K562 (cell line): ENCODE measurements around the gene ATG4C. TPM values are rescaled to one million over a fixed set of nuclear protein-coding genes. Genes with fewer than 3 reads are reported as not detected.

Experiments used
- ATAC-seq: fragments of 200-7000 bp; cut with Tn5 transposase; 3 replicates; pipeline ENCODE4 v1.9.1; 2020; ENCODE audit warnings: moderate library complexity
- BruUV-seq: library from RNA; stranded (reverse); fragments of 400-500 nt; replicated peaks from 2 replicates; lab custom pipeline; 2021; lab: Mats Ljungman, UMichigan
- CTCF ChIA-PET: fragments of 300-600 bp; formaldehyde crosslinking; extraction: SDS; loops from one replicate; lab custom pipeline; 2021; ENCODE audit warnings: low intra/inter-chr PET ratio; lab: Yijun Ruan, JAX
- POLR2A ChIA-PET: fragments of 300-600, 350-650 bp; sonication (Branson Sonifier 250); formaldehyde crosslinking; extraction: SDS; loops from one replicate; lab custom pipeline; 2021; ENCODE audit warnings: antibody characterized with exemption, inconsistent platforms; lab: Yijun Ruan, JAX
- DNase-seq, 4 experiments: peaks; one replicate each; pipeline versions ENCODE4 v3.0.0 to v3.0.0-alpha.2; 2011 to 2018; ENCODE audit warnings: low spot score in 3 of 4, mixed read lengths in 3 of 4; ENCODE audit errors: extremely low read depth in 1 of 4
- FAIRE-seq: peaks from 2 replicates; lab custom pipeline; 2011; peaks lifted over from hg19 to GRCh38; lab: Jason Lieb, UNC
- H2AFZ ChIP-seq: 2 replicates; pipeline ENCODE4 v1.6.0; 2011; ENCODE audit warnings: low read depth, low read length, control low read depth, inconsistent platforms
- H3K27ac ChIP-seq: fragments of 200-600 bp; 3 replicates; pipeline ENCODE4 v1.8.0; 2011; ENCODE audit warnings: low read depth, mild to moderate bottlenecking, control low read depth, inconsistent platforms, low read length, moderate library complexity, mixed read lengths; ENCODE audit errors: extremely low read depth
- H3K27me3 ChIP-seq, 2 experiments: fragments of 300-600 bp in 1 of 2; 2 replicates in 1 of 2; 3 replicates in 1 of 2; pipeline versions ENCODE4 v1.6.0 to v1.8.0; 2011; ENCODE audit warnings: inconsistent platforms in 2 of 2, low read length in 2 of 2, mild to moderate bottlenecking in 1 of 2, mixed read lengths in 1 of 2, moderate library complexity in 1 of 2; ENCODE audit not compliant: control insufficient read depth in 2 of 2, insufficient read depth in 2 of 2
- H3K36me3 ChIP-seq: fragments of 300-600 bp; 3 replicates; pipeline ENCODE4 v1.8.0; 2011; ENCODE audit warnings: mild to moderate bottlenecking, low read length, inconsistent platforms; ENCODE audit not compliant: control insufficient read depth, insufficient read depth
- H3K4me1 ChIP-seq, 2 experiments: fragments of 200-600 bp in 1 of 2; replicated peaks in 1 of 2; 2 replicates in 1 of 2; 3 replicates in 1 of 2; pipeline versions ENCODE4 v1.5.1 to v1.8.0; 2011; ENCODE audit warnings: inconsistent platforms in 2 of 2, low read length in 2 of 2, mild to moderate bottlenecking in 1 of 2, mixed read lengths in 1 of 2, moderate library complexity in 1 of 2; ENCODE audit not compliant: control insufficient read depth in 2 of 2, insufficient read depth in 2 of 2
- H3K4me2 ChIP-seq: 2 replicates; pipeline ENCODE4 v1.6.1; 2011; ENCODE audit warnings: low read length, control low read depth, inconsistent platforms, mixed read lengths; ENCODE audit not compliant: insufficient read depth
- H3K4me3 ChIP-seq: fragments of 200-600 bp; sonication (generic), shearing (Covaris generic); 2 replicates; pipeline ENCODE4 v1.5.1; 2016; ENCODE audit warnings: control low read depth, inconsistent platforms
- H3K79me2 ChIP-seq: fragments of 200-600 bp; 3 replicates; pipeline ENCODE4 v1.8.0; 2011; ENCODE audit warnings: low read length, inconsistent platforms; ENCODE audit not compliant: control insufficient read depth, insufficient read depth
- H3K9ac ChIP-seq, 2 experiments: 2 replicates each; pipeline versions ENCODE4 v1.6.0 to v1.6.1; 2011; ENCODE audit warnings: low read depth in 2 of 2, low read length in 2 of 2, control low read depth in 1 of 2, inconsistent platforms in 1 of 2, mild to moderate bottlenecking in 1 of 2, mixed read lengths in 1 of 2; ENCODE audit not compliant: insufficient read depth in 1 of 2
- H3K9me1 ChIP-seq: one replicate; pipeline ENCODE4 v1.6.0; 2011; ENCODE audit warnings: inconsistent platforms, mild to moderate bottlenecking, low read length, moderate library complexity; ENCODE audit not compliant: control insufficient read depth, insufficient read depth
- H3K9me3 ChIP-seq: replicated peaks from 2 replicates; pipeline ENCODE4 v1.5.1; 2011; ENCODE audit warnings: low read depth, low read length, inconsistent platforms; ENCODE audit not compliant: control insufficient read depth, insufficient read depth
- H4K20me1 ChIP-seq: replicated peaks from 2 replicates; pipeline ENCODE4 v1.6.1; 2011; ENCODE audit warnings: low read length, inconsistent platforms, mixed read lengths; ENCODE audit not compliant: control insufficient read depth, insufficient read depth
- BACH1 ChIP-seq: fragments of 200-800 bp; sonication (Bioruptor generic); IDR thresholded peaks from 2 replicates; pipeline ENCODE4 v1.6.1; 2016; ENCODE audit warnings: missing genetic modification characterization, missing compliant biosample characterization
- BRCA1 ChIP-seq, 2 experiments: fragments of 450-650 bp in 1 of 2; sonication (generic) in 1 of 2; formaldehyde crosslinking in 1 of 2; IDR thresholded peaks; 2 replicates each; pipeline versions ENCODE4 v1.5.0 to v1.6.1; 2017 to 2020; ENCODE audit warnings: mild to moderate bottlenecking in 1 of 2, missing genetic modification reagents in 1 of 2
- CREB1 ChIP-seq, 2 experiments: sonication (generic) in 1 of 2; formaldehyde crosslinking in 1 of 2; IDR thresholded peaks; 2 replicates each; pipeline versions ENCODE4 v1.6.1 to v1.8.0; 2012 to 2022; ENCODE audit warnings: inconsistent platforms in 1 of 2, mild to moderate bottlenecking in 1 of 2, missing genetic modification reagents in 1 of 2, moderate library complexity in 1 of 2
- CREB3L1 ChIP-seq: fragments of 450-650 bp; IDR thresholded peaks from 2 replicates; pipeline ENCODE4 v1.6.1; 2014; ENCODE audit warnings: low read depth, mild to moderate bottlenecking, moderate library complexity, borderline replicate concordance
- CTBP1 ChIP-seq: fragments of 450-650 bp; IDR thresholded peaks from 2 replicates; pipeline ENCODE4 v1.6.1; 2016; ENCODE audit warnings: borderline replicate concordance
- HNRNPK ChIP-seq: fragments of 200-400 bp; formaldehyde crosslinking; IDR thresholded peaks from one replicate; pipeline ENCODE4 v1.6.1; 2018; ENCODE audit warnings: mild to moderate bottlenecking, low read depth, low read length; ENCODE audit not compliant: poor library complexity, severe bottlenecking
- MIER1 ChIP-seq: fragments of 450-650 bp; IDR thresholded peaks from 2 replicates; pipeline ENCODE4 v1.6.1; 2016; ENCODE audit warnings: antibody characterized with exemption, mild to moderate bottlenecking, low read depth
- NR4A1 ChIP-seq, 2 experiments: fragments of 250-450 bp in 1 of 2; fragments of 450-650 bp in 1 of 2; sonication (Bioruptor Pico) in 1 of 2; IDR thresholded peaks; 2 replicates each; pipeline versions ENCODE4 v1.4.0 to v1.6.1; 2016 to 2020; ENCODE audit warnings: mild to moderate bottlenecking in 2 of 2, missing compliant biosample characterization in 1 of 2, missing genetic modification characterization in 1 of 2, moderate library complexity in 1 of 2
- PCBP1 ChIP-seq: fragments of 200-400 bp; formaldehyde crosslinking; IDR thresholded peaks from 2 replicates; pipeline ENCODE4 v1.6.1; 2018; ENCODE audit warnings: mild to moderate bottlenecking, low read depth, low read length; ENCODE audit not compliant: poor library complexity, severe bottlenecking
- SETDB1 ChIP-seq: IDR thresholded peaks from one replicate; pipeline ENCODE4 v1.6.1; 2012; ENCODE audit warnings: low read length, control low read depth, inconsistent platforms
- TCF15 ChIP-seq: fragments of 250-450 bp; sonication (Bioruptor Pico); IDR thresholded peaks from 2 replicates; pipeline ENCODE4 v1.8.0; 2022; ENCODE audit warnings: moderate library complexity, mild to moderate bottlenecking, inconsistent platforms
- THAP12 ChIP-seq: fragments of 250-450 bp; sonication (Bioruptor Pico); IDR thresholded peaks from 2 replicates; pipeline ENCODE4 v1.9.0; 2021; ENCODE audit warnings: mild to moderate bottlenecking, inconsistent platforms
- THRAP3 ChIP-seq: fragments of 450-650 bp; IDR thresholded peaks from 2 replicates; pipeline ENCODE4 v1.6.1; 2016; ENCODE audit warnings: mild to moderate bottlenecking, inconsistent platforms, borderline replicate concordance
- ZNF197 ChIP-seq: fragments of 200-800 bp; sonication (Bioruptor generic); IDR thresholded peaks from 2 replicates; pipeline ENCODE4 v1.6.1; 2016; ENCODE audit warnings: low read depth, missing genetic modification characterization, missing compliant biosample characterization
- ZNF41 ChIP-seq: fragments of 250-450 bp; sonication (Bioruptor Pico); conservative IDR thresholded peaks from 2 replicates; pipeline ENCODE4 v1.4.0; 2020; ENCODE audit warnings: mild to moderate bottlenecking
- in situ Hi-C: fragments of 300-500 bp; cut with MboI; formaldehyde crosslinking; loops from 4 replicates; pipeline ENCODE4 v1.15.0; 2018; ENCODE audit warnings: inconsistent platforms, mixed read lengths
- intact Hi-C: fragments of 100-400 bp; cut with micrococcal nuclease; formaldehyde crosslinking; loops from 2 replicates; pipeline ENCODE4 v1.14.2; 2022
- polyA plus RNA-seq, 8 experiments: library from polyadenylated mRNA; depleted of rRNA in 4 of 8; stranded (reverse) in 5 of 8; unstranded in 3 of 8; fragments of >200 nt; fragmentation: Nextera tagmentation in 2 of 8; fragmentation: Illumina TruSeq in 1 of 8; extraction: Ambion mirVana in 2 of 8; extraction: Trizol in 1 of 8; gene quantifications; 2 replicates each; pipeline versions ENCODE4 v1.2.1 to v1.2.3, GENCODE V29; 2011 to 2014; ENCODE audit warnings: inconsistent platforms in 1 of 8, missing spikeins in 1 of 8
- total RNA-seq, 7 experiments: library from RNA; depleted of rRNA in 6 of 7; stranded (reverse); fragments of >200 nt in 6 of 7; fragmentation: Illumina TruSeq in 2 of 7; extraction: Trizol in 2 of 7; gene quantifications; 2 replicates each; pipeline versions ENCODE4 v1.2.1 to v1.2.3, GENCODE V29; 2011 to 2021; ENCODE audit warnings: low replicate concordance in 1 of 7

The ATG4C gene
- total and polyA plus RNA-seq, 9 of the 15 experiments (the other 6 are each of a cell fraction or from before 2014, with no cell fraction given), result 7.6 to 35.8 (median 16.1) TPM

GRCh38 chr1:62784509-62785365 lies 805 bp downstream of the ATG4C start (continued):
- no peak for TF ChIP-seq CREB3L1

- Histone ChIP-seq H3K9me1 (no peaks in the 10 kb centered on the region), H3K9me3 (no peaks in the 10 kb centered on the region), H3K4me2 (no peak overlapping the region), H3K36me3 (no peaks in the 10 kb centered on the region), H3K4me3 (no peak overlapping the region), H3K27me3 (no peaks in the 10 kb centered on the region), H3K79me2 (peaks cover 41% of the 10 kb centered on the region), H2AFZ (no peak overlapping the region), H3K4me1 (peaks cover 0 to 2% of the 10 kb centered on the region in 2 experiments; a peak in 2 of 5 replicates), H3K9ac (no peak overlapping the region), H3K27ac (no peak overlapping the region), H4K20me1 (no peaks in the 10 kb centered on the region)
- intact Hi-C loops, result no loop called here
- BruUV-seq, result no TSS peak
- no peak for FAIRE-seq
- POLR2A ChIA-PET, result no interaction called here
- ATAC-seq, result no peak
- no peak for DNase-seq
- CTCF ChIA-PET, result no interaction called here
- in situ Hi-C loops, result no loop called here
- TF ChIP-seq BACH1 (tag) (no peak), THAP12 (CRISPR knock-in tag) (no peak), THRAP3 (no peak), PCBP1 (no peak), CREB1 (IDR thresholded peaks at IDR 0.05) (no peak), CREB1 (CRISPR knock-in tag; IDR thresholded peaks at IDR 0.05) (no peak), BRCA1 (IDR thresholded peaks at IDR 0.05) (no peak), BRCA1 (CRISPR knock-in tag; IDR thresholded peaks at IDR 0.05) (no peak), ZNF197 (no peak), NR4A1 (CRISPR knock-in tag; IDR thresholded peaks at IDR 0.05) (no peak), NR4A1 (tag; IDR thresholded peaks at IDR 0.05) (no peak), CTBP1 (no peak), TCF15 (CRISPR knock-in tag) (no peak), ZNF41 (CRISPR knock-in tag) (no peak), HNRNPK (no peak), MIER1 (no peak), SETDB1 (no peak)
Measured at GRCh38 chr1:62790716-62791115, 6.8 kb downstream of the ATG4C start.
